Erythroblast (primary cell): ENCODE data around the gene IFT122.

Experiments
- GATA1 ChIP-seq: IDR thresholded peaks from 2 replicates; pipeline ENCODE4 v1.6.1; 2011; ENCODE audit warnings: low read depth, mild to moderate bottlenecking, control low read depth, low read length, moderate library complexity
- POLR2A ChIP-seq: IDR thresholded peaks from 2 replicates; pipeline ENCODE4 v1.6.1; 2011; ENCODE audit warnings: mild to moderate bottlenecking, low read length

- TF ChIP-seq POLR2A (no peak), GATA1 (no peak)
These were observed 14.4 kb upstream of the IFT122 start for GRCh38 chr3:129425619-129426018.
